ENCODE measurements around the gene KLK11. TPM values are rescaled to one million over a fixed set of nuclear protein-coding genes. Genes with fewer than 3 reads are reported as not detected.

The KLK11 gene
- total and polyA plus RNA-seq, 2 donors (not counting 3 experiments of a cell fraction or from before 2014, with no cell fraction given): not detected

GRCh38 chr19:51066393-51067186, 40.2 kb upstream of the KLK11 start:
- CTCF ChIA-PET: no interaction called here
- no peak for FAIRE-seq
- POLR2A ChIA-PET: no interaction called here
- intact Hi-C loops (cut with micrococcal nuclease): no loop called here
- BruUV-seq (replicated peaks): no TSS peak
- Histone ChIP-seq H3K9ac (replicated peaks; ENCODE audit: extremely low read depth, insufficient read depth, low read length) (no peak overlapping the region), H3K27me3 (ENCODE audit: control insufficient read depth in 2 of 2, insufficient read depth in 2 of 2, low read length in 2 of 2) (no peaks in the 10 kb centered on the region), H3K4me3 (replicated peaks in 1 of 3; ENCODE audit: insufficient read depth in 1 of 3, low read depth in 1 of 3, low read length in 3 of 3) (no peak overlapping the region), H3K9me1 (replicated peaks; ENCODE audit: control insufficient read depth, extremely low read depth, insufficient read depth, low read length) (no peaks in the 10 kb centered on the region), H3K36me3 (ENCODE audit: control insufficient read depth in 2 of 2, extremely low read depth in 1 of 2, insufficient read depth in 2 of 2, low read length in 2 of 2) (no peaks in the 10 kb centered on the region), H4K20me1 (replicated peaks; ENCODE audit: control insufficient read depth, extremely low read depth, insufficient read depth, low read length) (no peaks in the 10 kb centered on the region), H3K79me2 (ENCODE audit: control insufficient read depth, insufficient read depth, low read length) (no peaks in the 10 kb centered on the region), H3K4me1 (ENCODE audit: control insufficient read depth, extremely low read depth, insufficient read depth, low read length) (no peaks in the 10 kb centered on the region), H2AFZ (ENCODE audit: low read depth, low read length) (no peak overlapping the region), H3K27ac (ENCODE audit: insufficient read depth, low read depth, low read length) (no peak overlapping the region), H3K4me2 (ENCODE audit: insufficient read depth, low read length) (no peak overlapping the region), H3K9me3 (replicated peaks; ENCODE audit: control insufficient read depth, insufficient read depth, low read length) (no peaks in the 10 kb centered on the region)
- dilution Hi-C loops (cut with MboI; ENCODE audit: extremely low pct_ligation_motif_present, low sequenced_read_pairs): no loop called here
- TF ChIP-seq MAX (IDR thresholded peaks at IDR 0.05; ENCODE audit: insufficient read depth, insufficient read length): no peak
- no peak for TF ChIP-seq POLR2AphosphoS5 (IDR thresholded peaks at IDR 0.05; ENCODE audit: insufficient read depth, low read depth, low read length)
- no peak for TF ChIP-seq JUN (IDR thresholded peaks at IDR 0.05; ENCODE audit: borderline replicate concordance, insufficient read depth, insufficient read length, low read depth)
- no peak for TF ChIP-seq EZH2 (IDR thresholded peaks at IDR 0.05; ENCODE audit: borderline replicate concordance, low read depth, low read length, severe bottlenecking)
- no peak for TF ChIP-seq GATA2 (IDR thresholded peaks at IDR 0.05; ENCODE audit: insufficient read depth, insufficient read length, low read depth, low read length)
- TF ChIP-seq CTCF (IDR thresholded peaks at IDR 0.05; ENCODE audit: extremely low read depth in 1 of 2, insufficient read depth in 1 of 2, low read depth in 1 of 2, low read length in 2 of 2): no peak
- no peak for TF ChIP-seq MYC (IDR thresholded peaks at IDR 0.05; ENCODE audit: low read depth, low read length)
- TF ChIP-seq POLR2A (IDR thresholded peaks at IDR 0.05; ENCODE audit: low read depth, low read length): no peak
- TF ChIP-seq FOS (IDR thresholded peaks at IDR 0.05; ENCODE audit: borderline replicate concordance, insufficient read depth, low read length): no peak
- DNase-seq (ENCODE audit: low read depth, low spot score): no peak
